Caco-2 (cell line): ENCODE results near the gene FMNL3. TPM values are rescaled to one million over a fixed set of nuclear protein-coding genes. Genes with fewer than 3 reads are reported as not detected.

Experiments used
- BruUV-seq: library from RNA; stranded (reverse); fragments of 400-500 nt; replicated peaks from 2 replicates; lab custom pipeline; 2021; lab: Mats Ljungman, UMichigan
- CTCF ChIA-PET: fragments of 300-600 bp; sonication (Branson Sonifier 250); formaldehyde crosslinking; loops from one replicate; lab custom pipeline; 2022; ENCODE audit warnings: antibody characterized with exemption; lab: Charles Lee
- POLR2A ChIA-PET: fragments of 300-600 bp; sonication (Branson Sonifier 250); formaldehyde crosslinking; loops from one replicate; lab custom pipeline; 2022; ENCODE audit warnings: antibody characterized with exemption; lab: Charles Lee
- DNase-seq, 2 experiments: peaks; one replicate each; pipeline versions ENCODE4 v3.0.0 to v3.0.0-alpha.2; 2020 to 2022
- H3K27me3 ChIP-seq: replicated peaks from 2 replicates; pipeline ENCODE4 v1.6.0; 2011; ENCODE audit warnings: low read length; ENCODE audit not compliant: control insufficient read depth, insufficient read depth
- H3K36me3 ChIP-seq: 2 replicates; pipeline ENCODE4 v1.5.1; 2011; ENCODE audit warnings: low read length; ENCODE audit not compliant: control insufficient read depth, insufficient read depth
- H3K4me1 ChIP-seq: fragments of 250-450 bp; sonication (Bioruptor Pico); 2 replicates; pipeline ENCODE4 v1.5.1; 2020; ENCODE audit warnings: mild to moderate bottlenecking
- H3K4me3 ChIP-seq: 2 replicates; pipeline ENCODE4 v1.5.1; 2011; ENCODE audit warnings: low read depth, mild to moderate bottlenecking, control low read depth, low read length
- H3K9me3 ChIP-seq: fragments of 250-450 bp; sonication (Bioruptor Pico); 2 replicates; pipeline ENCODE4 v1.5.1; 2020; ENCODE audit warnings: mild to moderate bottlenecking, moderate library complexity
- H3K27ac Mint-ChIP-seq: one replicate; pipeline ENCODE4 v1.8.0; 2022; ENCODE audit warnings: mixed read lengths; ENCODE audit not compliant: unreplicated experiment
- H3K27me3 Mint-ChIP-seq: one replicate; pipeline ENCODE4 v1.8.0; 2022; ENCODE audit warnings: mixed read lengths; ENCODE audit not compliant: insufficient read depth, unreplicated experiment
- H3K36me3 Mint-ChIP-seq: one replicate; pipeline ENCODE4 v1.8.0; 2022; ENCODE audit warnings: mild to moderate bottlenecking, mixed read lengths; ENCODE audit not compliant: insufficient read depth, unreplicated experiment
- H3K4me1 Mint-ChIP-seq: one replicate; pipeline ENCODE4 v1.8.0; 2022; ENCODE audit warnings: low read depth, mixed read lengths; ENCODE audit not compliant: unreplicated experiment
- H3K4me3 Mint-ChIP-seq: one replicate; pipeline ENCODE4 v1.8.0; 2022; ENCODE audit warnings: mild to moderate bottlenecking, moderate library complexity, mixed read lengths; ENCODE audit not compliant: unreplicated experiment
- H3K9me3 Mint-ChIP-seq: one replicate; pipeline ENCODE4 v1.8.0; 2022; ENCODE audit warnings: mixed read lengths; ENCODE audit not compliant: unreplicated experiment
- CTCF ChIP-seq, 2 experiments: fragments of 200-600 bp in 1 of 2; IDR thresholded peaks; 1 replicate in 1 of 2; 2 replicates in 1 of 2; pipeline versions ENCODE4 v1.5.1 to v1.8.0; 2011 to 2022; ENCODE audit warnings: antibody characterized with exemption in 1 of 2, control low read depth in 1 of 2, inconsistent platforms in 1 of 2, low read depth in 1 of 2, low read length in 1 of 2, mild to moderate bottlenecking in 1 of 2, moderate library complexity in 1 of 2; ENCODE audit not compliant: insufficient read depth in 1 of 2, severe bottlenecking in 1 of 2, unreplicated experiment in 1 of 2
- intact Hi-C: fragments of 100-400 bp; cut with micrococcal nuclease; formaldehyde crosslinking; loops from one replicate; pipeline ENCODE4 v1.10.0; 2022; ENCODE audit not compliant: unreplicated experiment
- total RNA-seq: library from RNA; stranded (reverse); gene quantifications from 2 replicates; pipeline ENCODE4 v1.2.3, GENCODE V29; 2022

Gene FMNL3
- total RNA-seq, 1 experiment from 2014 or later, result 10.7 TPM

DNA sequence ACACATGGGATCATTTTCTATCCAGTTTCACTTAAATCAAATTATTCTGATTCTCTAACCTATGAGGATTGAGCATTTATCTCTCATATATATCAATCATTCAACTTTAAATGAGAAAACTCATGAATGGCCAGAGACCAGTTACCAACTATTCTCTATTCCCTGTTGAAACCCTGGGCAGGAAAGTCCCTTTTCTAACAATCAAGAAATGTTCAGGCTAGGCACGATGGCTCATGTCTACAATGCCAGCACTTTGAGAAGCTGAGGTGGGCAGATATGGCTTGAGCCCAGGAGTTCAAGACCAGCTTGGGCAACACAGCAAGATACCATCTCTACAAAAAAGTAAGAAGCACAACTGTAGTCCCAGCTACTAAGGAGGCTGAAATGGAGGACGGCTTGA, 18.0 kb downstream of the FMNL3 start:
- Mint-ChIP-seq H3K27ac (no peak overlapping the region), H3K4me1 (peaks cover 6% of the 10 kb centered on the region), H3K36me3 (no peaks in the 10 kb centered on the region), H3K27me3 (no peaks in the 10 kb centered on the region), H3K9me3 (no peaks in the 10 kb centered on the region), H3K4me3 (no peak overlapping the region)
- H3K36me3 ChIP-seq, result no peaks in the 10 kb centered on the region
- TF ChIP-seq CTCF (IDR thresholded peaks at IDR 0.05; ENCODE audit: insufficient read depth in 1 of 2, low read depth in 1 of 2, low read length in 1 of 2, severe bottlenecking in 1 of 2, unreplicated experiment in 1 of 2), result no peak
- 0 out of 2 replicates have a peak, but pooled peaks cover 3% of the 10 kb centered on the region for H3K9me3 ChIP-seq
- no peak for DNase-seq
- BruUV-seq, result no TSS peak
- CTCF ChIA-PET, result interaction anchor here (0.8 to 1.1 kb wide), 2 partner anchors 18 to 52 kb away, joined by 3 read pairs; partner anchors contain the start of genes FMNL3 and TMBIM6
- H3K27me3 ChIP-seq, result no peaks in the 10 kb centered on the region
- intact Hi-C loops, result no loop called here
- POLR2A ChIA-PET, result interaction anchor here (1.1 kb wide), 1 partner anchor 53 kb away, joined by 3 read pairs; no protein-coding TSS in a partner anchor
- H3K4me3 ChIP-seq, result no peak overlapping the region
- H3K4me1 ChIP-seq, result peaks cover 12% of the 10 kb centered on the region

DNA sequence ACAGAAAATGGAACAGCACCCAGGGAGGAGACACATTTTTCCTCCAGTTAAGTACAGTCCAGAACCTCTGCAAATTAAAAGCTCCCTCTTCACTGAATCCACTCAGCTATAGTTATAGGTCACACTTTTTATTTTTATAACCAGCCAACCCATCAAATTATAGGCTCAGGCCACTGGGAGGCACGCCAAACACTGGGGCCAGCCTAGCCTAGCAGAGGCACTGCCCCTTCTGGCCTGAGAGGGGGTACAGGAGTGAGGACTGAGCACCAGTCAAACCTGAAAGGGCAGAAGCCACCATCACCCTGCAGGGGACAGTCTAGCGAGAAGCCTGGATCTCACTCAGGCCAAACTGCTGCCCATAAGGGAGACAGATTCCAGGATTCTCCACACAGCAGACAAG, 19.3 kb downstream of the FMNL3 start:
- Mint-ChIP-seq H3K9me3 (no peaks in the 10 kb centered on the region), H3K27ac (no peak overlapping the region)
- peak in 1 of 2 experiments; percentile 32 for TF ChIP-seq CTCF (IDR thresholded peaks at IDR 0.05; ENCODE audit: insufficient read depth in 1 of 2, low read depth in 1 of 2, low read length in 1 of 2, severe bottlenecking in 1 of 2, unreplicated experiment in 1 of 2)

DNA sequence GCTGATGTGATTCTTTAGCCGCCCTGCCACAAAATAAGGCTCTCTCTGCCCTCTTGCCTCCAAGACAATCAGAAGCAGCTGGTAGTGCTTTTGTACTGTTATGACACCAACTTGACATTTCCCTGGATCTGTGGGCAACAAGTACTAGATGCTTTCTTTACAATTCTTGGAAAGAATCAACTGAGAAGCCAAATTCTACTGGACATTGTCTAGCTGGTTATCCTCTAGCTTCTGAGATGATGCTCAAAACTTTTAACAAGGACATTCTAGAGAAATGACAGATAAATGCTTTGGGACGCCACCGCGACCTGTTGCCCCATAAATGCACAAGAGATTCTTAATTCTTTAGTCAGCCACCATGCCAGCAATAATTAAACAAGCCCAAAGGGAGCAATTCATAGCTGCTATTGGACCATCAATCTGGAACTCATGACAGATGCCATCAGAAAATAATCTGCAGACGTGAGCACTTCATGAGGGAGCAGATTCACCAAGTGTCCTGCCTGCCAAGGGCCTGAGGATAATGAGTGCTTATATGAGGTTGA, 22.8 kb downstream of the FMNL3 start:
- POLR2A ChIA-PET, result interaction anchor here (1.2 kb wide), 1 partner anchor 57 kb away, joined by 4 read pairs; no protein-coding TSS in a partner anchor
- H3K27ac Mint-ChIP-seq, result no peak overlapping the region
- H3K27me3 Mint-ChIP-seq, result no peaks in the 10 kb centered on the region
- peaks cover 30% of the 10 kb centered on the region for H3K4me1 ChIP-seq
- DNase-seq, result no peak
- H3K9me3 Mint-ChIP-seq, result no peaks in the 10 kb centered on the region
- H3K36me3 ChIP-seq, result no peaks in the 10 kb centered on the region
- CTCF ChIA-PET, result interaction anchor here (2.2 kb wide), 1 partner anchor 57 kb away, joined by 11 read pairs; the partner anchor contains the start of gene TMBIM6
- no peak overlapping the region for H3K4me3 Mint-ChIP-seq
- H3K9me3 ChIP-seq, result 0 out of 2 replicates have a peak, but pooled peaks cover 3% of the 10 kb centered on the region
- intact Hi-C loops, result no loop called here
- peaks cover 16% of the 10 kb centered on the region for H3K4me1 Mint-ChIP-seq
- H3K36me3 Mint-ChIP-seq, result no peaks in the 10 kb centered on the region
- no peak for TF ChIP-seq CTCF (IDR thresholded peaks at IDR 0.05; ENCODE audit: insufficient read depth in 1 of 2, low read depth in 1 of 2, low read length in 1 of 2, severe bottlenecking in 1 of 2, unreplicated experiment in 1 of 2)
- no peaks in the 10 kb centered on the region for H3K27me3 ChIP-seq
- no peak overlapping the region for H3K4me3 ChIP-seq
- no TSS peak for BruUV-seq

More for the DNA sequence above, 19.3 kb downstream of the FMNL3 start:
- no peaks in the 10 kb centered on the region for H3K27me3 Mint-ChIP-seq
- H3K4me1 ChIP-seq, result peaks cover 22% of the 10 kb centered on the region
- no peaks in the 10 kb centered on the region for H3K36me3 Mint-ChIP-seq
- H3K9me3 ChIP-seq, result 0 out of 2 replicates have a peak, but pooled peaks cover 3% of the 10 kb centered on the region
- H3K27me3 ChIP-seq, result no peaks in the 10 kb centered on the region
- H3K4me1 Mint-ChIP-seq, result peaks cover 18% of the 10 kb centered on the region
- ChIA-PET POLR2A (no interaction called here), CTCF (no interaction called here)
- no peaks in the 10 kb centered on the region for H3K36me3 ChIP-seq
- intact Hi-C loops, result no loop called here
- peak in 1 of 2 experiments; percentile 53 for DNase-seq
- no peak overlapping the region for H3K4me3 Mint-ChIP-seq
- no peak overlapping the region for H3K4me3 ChIP-seq
- BruUV-seq, result no TSS peak
